GM15510 (cell line): ENCODE data around the gene CREB5.

ENCODE experiments used
- POLR2A ChIP-seq: IDR thresholded peaks from 3 replicates; pipeline ENCODE4 v1.6.1; 2011; ENCODE audit warnings: borderline replicate concordance; ENCODE audit not compliant: insufficient read length; ENCODE audit errors: extremely low read depth

The CREB5 gene

DNA sequence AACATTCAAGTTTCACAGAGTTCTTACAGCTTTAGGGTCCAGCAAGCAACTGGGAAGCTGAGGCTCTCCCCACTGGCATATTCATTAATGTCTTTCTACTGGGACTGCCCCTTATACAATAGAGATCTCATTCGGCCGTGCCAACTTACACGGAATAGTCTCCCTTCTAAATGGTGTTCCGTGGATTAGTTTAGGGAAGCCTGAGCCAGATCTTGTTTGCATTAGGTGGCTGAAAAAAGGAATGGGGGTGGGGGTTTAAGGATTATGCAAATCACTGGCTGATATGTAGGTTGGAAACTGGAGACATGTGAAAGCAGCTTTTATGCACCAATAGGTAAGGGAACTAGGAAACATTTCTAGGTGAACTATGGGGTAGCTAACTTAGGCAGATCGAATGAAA is 327.5 kb downstream of the CREB5 start:
- no peak for TF ChIP-seq POLR2A

DNA sequence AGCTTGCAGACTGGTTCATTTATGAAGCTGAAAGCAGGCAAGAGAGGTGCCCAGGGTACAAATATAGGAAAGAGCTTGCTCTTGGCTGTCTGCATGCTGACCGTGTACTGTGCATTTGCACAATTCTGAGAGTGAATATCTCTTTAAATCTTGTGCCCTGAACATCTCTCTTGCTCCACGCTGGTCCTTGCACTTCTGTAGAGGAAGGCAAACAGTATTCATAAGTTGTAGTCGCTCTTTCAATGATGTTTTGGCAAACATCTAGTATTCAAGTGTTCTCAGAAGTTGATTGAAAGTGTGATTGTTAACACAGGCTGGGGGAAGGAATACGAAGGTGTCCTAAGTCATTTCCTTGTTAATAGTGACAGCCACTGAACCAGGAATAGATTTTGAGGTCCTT is 332.6 kb downstream of the CREB5 start:
- TF ChIP-seq POLR2A: no peak

DNA sequence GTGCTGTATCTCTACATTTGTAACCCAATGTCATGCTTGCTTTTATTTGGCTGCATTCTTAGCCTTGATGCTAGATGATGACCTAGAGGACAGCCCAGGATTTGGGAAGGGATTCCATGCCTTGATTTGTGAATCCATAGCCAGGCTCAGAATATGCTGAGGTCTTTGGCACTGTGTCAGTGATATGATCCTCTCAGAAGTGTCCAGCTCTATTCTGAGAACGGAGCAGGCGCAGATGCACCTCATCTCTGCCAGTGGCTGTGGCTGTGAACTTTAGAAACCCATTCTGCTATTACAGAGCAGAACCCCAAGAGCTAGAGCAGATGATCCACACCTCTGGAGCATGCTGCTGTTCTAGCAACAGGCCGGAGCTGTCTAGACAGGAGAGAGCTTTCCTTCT is 333.0 kb downstream of the CREB5 start:
- TF ChIP-seq POLR2A: no peak

DNA sequence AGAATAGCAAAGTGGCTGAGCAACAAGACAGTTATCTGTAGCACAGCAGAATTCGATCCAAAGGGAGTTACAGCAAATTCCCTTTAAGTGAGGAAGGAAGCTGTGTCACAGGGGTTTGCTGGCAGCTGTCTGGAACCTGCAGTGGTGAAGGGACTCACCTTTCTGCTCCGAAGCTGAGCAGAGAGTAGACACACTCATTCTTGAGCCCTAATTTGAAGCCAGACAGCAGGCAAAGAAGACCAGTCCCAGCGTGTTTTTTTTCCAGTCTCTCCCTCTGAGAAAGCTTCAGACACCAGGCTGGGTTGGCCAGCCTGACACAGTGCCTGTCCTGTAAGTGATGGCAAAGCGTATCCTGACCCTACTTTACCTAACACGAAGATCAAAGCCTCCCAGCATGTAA is 335.1 kb downstream of the CREB5 start:
- no peak for TF ChIP-seq POLR2A

DNA sequence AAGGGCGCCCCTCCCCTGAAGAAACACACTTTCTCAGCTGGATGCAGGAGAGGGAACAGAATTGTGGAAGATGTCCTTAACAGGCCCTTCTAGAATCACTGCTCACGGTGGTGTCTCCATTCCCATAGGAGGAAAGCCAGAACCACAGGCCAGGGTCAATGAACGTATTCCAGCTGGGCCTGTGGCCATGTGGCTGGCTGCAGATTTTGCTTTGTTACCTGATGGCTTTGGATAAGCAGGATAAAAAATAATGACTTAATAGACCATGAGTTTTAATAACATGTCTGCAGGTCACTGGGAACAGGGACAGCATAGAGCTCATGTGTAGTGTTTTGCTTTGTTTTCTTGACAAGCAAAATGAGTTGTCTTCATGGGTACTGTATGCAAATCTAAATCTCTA is 335.5 kb downstream of the CREB5 start:
- no peak for TF ChIP-seq POLR2A

DNA sequence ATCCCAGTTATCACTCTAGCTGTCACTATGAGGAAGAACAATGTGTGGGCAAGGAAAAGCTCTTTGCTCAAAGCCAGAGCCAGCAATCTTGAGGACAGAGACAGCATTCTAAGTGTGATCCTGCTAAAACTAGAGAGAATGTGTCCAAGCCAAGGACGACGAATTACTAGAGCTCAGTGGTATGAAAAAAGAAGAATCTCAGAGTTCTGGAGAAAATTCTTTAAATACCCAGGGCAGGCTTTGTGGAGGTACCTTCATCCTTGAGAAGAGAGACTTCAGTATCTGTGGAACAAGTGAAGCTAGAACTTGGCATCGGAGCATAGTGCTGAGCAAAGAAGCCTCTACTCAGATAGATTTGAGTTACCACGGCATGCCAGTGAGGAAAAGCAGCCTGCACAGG is 336.0 kb downstream of the CREB5 start:
- TF ChIP-seq POLR2A: no peak

DNA sequence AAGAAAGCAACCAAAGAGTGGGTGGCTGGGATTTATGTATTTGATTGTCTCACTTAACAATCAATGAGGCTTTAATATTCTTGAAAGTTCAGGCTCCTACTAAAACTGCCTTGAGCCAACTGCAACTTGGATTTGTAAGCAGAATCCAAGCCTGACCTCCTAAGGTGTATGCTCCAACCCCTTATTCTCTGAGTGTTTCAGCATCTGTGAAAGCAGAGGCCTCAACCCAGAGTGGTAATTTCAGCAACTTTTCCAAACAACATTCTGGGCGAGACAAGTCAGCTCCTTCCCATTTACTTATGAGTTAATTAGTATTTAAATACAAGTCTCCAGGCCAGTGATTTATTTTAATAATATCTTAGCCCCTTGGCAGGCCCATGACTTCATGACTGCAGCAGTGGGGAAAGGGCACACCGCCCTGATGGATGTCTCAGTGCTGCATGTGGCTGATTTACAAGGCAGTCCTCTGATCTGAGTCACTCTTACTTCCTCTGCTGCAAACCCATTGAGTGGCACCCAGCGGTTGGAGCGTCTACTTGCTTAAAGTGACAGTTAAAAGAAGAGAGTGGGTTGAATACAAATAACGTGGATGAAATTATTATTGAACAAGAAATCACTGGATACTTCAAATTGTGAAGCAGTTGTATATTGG is 336.7 kb downstream of the CREB5 start:
- TF ChIP-seq POLR2A: no peak

DNA sequence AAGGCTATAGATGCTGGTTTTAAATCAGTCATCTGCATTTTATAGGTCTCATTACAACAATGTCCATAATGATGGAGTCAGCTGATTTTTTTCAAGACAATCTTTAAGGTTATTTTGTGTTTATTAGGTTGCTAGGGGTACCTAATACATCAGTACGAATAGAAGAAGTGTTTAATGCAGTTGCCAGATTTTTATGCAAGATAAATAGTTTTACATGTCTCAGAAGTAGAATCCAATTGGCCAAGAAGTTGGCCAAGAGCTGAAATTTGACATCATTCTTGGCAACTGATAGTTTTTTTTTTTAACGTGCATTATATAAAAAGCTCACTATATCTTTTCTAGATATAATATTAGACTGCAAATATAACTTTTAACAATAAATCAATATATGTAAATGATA is 337.3 kb downstream of the CREB5 start:
- no peak for TF ChIP-seq POLR2A

DNA sequence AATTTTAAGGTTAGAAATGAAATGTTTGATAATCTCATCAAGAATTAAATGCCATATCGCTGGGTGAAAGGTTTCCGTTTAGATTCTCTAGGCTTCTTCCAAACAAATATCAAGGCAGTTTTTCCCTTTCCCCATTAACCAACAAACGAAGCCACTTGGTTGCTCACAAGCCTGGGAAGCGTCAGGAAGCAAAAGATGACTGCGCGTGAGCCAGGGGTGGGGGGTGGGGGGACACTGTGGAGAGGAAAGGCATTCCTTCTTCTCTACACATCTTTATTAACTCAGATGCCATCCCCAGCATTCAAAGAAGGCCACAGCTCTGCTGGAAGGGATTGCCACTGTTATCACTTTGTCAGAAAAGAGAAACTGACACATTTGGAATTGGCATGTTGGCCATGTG is 338.7 kb downstream of the CREB5 start:
- no peak for TF ChIP-seq POLR2A

DNA sequence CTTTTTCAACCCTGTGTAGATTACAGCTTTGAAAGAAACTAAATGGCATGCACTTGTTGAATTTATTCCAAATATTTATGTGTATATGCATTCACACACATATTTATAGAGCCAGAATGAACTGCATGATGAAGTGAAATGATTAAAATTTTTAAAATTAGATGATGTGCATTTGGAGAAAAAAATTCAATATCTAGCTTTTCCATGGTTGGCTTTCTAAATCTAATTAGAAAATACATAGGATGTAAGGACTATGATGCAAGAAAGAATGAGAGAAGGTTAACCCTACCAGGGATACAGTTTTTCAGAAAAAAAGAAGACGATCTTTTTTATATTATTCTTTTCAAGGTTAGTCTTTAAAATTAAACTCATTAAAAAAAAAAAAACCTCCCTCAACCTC is 341.3 kb downstream of the CREB5 start:
- no peak for TF ChIP-seq POLR2A

DNA sequence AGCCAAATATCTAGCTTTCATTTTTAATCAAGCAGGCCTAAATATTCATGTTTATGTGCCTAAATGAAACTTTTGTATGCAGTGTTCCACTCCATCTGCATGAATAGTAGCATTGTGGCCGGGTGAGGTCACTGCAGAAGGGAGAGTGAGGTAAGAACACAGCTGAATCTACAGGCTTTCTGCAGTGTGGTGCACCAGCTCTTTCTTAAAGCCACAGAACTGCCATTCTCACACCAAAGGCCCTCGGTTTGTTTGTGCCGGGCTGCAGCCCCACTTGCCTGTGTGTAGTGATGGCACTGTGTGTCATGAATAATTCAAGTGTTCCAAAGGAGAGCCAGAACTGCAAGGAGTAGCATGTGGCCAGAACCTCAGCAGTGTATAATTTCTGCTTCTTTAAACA is 341.7 kb downstream of the CREB5 start:
- no peak for TF ChIP-seq POLR2A

DNA sequence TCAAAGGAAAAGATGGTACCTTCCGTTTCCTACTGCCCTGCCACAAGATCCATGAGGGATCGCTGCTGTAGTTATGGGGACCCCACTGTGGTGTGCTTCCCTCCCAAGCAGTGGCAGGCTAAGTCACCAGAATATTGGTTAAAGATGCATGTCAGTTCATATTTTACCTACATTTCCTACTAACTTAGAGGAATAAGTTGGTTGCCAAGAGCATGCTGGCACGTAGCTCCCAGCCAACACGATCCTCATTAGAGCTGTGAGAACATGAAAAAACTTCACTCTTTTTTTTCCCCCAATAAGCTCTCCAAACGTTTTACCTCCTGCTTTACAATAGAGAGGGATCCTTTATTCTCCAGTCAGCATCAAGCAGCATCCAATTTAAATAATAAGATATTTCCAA is 342.1 kb downstream of the CREB5 start:
- TF ChIP-seq POLR2A: no peak

DNA sequence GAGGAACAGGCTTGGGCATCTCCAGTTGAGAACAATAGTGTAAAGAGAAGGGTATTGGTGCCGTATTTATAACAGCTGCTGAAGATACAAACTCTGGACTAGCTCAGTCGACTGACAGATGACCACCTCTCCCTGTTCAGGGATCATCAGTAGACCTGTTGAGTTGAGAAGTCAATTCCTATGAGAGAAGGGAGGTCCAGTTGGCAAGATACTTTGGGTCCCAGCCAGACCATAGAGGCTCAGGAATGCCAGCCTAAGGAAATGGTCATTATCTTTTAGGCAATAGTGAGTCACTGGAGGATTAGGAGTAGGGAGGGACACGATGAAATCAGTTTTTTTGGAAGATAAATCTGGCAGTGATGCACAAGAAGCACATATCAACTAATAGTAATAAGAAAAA is 342.9 kb downstream of the CREB5 start:
- no peak for TF ChIP-seq POLR2A

DNA sequence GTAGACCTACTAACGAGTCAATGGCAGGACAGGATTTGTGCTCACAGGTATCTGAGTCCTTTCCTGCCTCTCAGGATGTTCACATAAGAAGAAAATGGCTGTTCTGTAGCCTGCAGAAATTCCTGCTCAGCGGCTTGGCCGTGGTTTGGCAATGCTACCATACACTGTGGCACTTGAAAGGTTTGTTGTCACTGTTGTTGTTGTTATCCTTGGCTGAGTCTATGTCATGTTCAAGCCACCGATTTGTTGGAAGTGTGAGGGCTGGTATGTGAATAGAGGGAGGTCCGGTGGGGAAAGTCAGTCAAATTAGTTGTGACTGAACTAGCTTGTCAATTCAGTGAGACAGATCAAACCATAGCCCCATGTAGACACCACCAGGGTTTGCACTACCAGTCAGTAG is 345.9 kb downstream of the CREB5 start:
- TF ChIP-seq POLR2A: no peak

DNA sequence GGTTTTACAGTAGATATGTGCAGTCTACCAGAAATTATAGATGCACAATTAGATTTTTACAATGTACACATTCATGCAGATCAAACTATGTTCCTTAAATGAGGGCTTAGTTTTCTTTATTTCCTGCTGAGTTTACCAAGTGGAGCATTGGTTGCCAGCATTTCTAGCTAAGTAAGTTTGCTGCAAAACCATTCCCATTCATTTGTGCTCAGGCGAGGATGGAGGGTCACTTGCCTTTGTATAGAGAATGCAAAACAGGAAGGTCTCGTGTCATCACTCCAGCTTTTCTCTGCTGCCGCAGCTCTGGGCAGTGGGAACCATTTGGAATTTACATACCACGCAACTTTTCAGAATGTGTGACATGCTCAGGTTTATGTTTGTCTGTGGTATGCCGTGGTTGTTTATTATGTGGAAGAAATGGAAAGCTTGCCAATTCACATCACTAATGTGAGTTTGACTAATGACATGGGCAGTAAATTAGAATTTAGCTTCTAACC is 347.2 kb downstream of the CREB5 start:
- no peak for TF ChIP-seq POLR2A

DNA sequence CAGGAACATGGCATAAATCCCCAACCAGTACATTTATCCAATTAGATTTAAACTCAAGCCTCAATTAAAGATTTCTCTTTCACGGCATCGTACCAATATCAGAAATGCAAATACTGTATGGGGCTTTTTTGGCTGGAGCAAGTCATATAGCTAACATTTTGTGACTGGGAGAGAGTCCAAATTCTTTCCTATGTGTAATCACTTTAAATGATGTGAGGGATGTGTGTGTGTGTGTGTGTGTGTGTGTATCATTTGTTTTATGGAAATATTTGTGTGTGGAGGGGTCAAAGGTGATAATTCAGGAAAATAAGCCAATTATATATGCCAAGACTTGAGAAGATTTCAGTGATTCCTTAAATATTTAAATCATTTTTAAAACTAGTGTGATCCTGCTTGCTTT is 349.2 kb downstream of the CREB5 start:
- TF ChIP-seq POLR2A: no peak

DNA sequence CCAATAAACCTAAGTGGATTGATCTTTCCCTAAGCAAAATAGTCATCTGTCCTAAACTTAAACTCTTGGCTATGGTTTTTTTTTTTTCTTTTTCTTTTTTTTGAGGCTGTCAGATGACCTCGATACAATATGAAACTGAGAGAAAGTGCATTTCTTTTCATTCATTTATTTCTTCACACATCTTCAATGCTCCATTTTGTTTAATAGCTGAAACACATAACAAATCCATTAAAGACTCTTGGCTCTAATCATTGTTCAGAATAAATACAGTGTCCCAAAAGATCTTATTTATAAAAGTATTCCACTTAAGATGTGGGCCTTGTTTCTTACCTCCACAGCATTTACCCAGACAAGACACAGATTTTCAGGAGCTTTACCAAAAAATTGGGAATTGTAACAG is 350.3 kb downstream of the CREB5 start:
- no peak for TF ChIP-seq POLR2A

DNA sequence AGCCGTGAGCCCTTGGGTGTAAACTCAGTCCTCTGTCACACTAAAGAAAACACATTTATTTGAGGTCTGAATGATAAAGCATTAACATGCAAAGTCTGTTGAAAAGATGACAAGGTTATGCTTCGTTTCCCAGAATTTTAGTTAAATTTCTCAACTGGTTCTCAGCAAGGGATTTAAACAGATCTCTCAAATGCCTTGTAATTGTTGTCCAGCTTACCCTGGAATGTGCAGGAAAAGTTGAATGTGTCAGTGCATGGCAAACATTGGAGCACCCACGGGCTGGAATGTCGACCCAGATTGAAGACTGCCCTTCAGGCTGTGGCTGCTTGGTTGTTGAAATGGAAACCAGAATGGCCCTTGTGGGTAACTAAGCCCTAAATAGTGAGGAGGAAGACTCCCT is 354.0 kb downstream of the CREB5 start:
- TF ChIP-seq POLR2A: no peak

DNA sequence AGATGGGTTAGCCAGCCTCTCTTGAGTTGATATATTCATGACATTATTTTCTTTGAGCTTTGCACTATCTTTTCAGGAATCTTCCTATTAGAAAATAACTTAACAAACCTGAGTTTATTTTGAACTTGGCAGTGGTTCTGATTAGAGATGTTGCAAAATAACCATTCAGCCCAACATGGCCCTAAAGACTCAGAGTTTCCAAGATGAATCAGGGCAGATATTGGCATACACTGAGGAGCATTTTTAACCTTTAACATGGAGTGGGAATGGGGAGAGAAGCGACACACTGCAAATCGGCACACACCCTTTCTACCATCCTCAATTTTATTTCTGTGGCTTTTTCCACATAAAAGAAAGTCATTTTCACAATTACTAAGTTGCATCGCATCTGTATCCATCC is 355.0 kb downstream of the CREB5 start:
- no peak for TF ChIP-seq POLR2A
